ENCODE measurements around the gene ELL. TPM values are rescaled to one million over a fixed set of nuclear protein-coding genes. Genes with fewer than 3 reads are reported as not detected.
A peak's percentile ranks its signal among the peaks of the same experiment; 100 is the strongest.

The ELL gene
- total RNA-seq, 2 experiments from 2014 or later: 22.9 to 33.7 TPM

DNA sequence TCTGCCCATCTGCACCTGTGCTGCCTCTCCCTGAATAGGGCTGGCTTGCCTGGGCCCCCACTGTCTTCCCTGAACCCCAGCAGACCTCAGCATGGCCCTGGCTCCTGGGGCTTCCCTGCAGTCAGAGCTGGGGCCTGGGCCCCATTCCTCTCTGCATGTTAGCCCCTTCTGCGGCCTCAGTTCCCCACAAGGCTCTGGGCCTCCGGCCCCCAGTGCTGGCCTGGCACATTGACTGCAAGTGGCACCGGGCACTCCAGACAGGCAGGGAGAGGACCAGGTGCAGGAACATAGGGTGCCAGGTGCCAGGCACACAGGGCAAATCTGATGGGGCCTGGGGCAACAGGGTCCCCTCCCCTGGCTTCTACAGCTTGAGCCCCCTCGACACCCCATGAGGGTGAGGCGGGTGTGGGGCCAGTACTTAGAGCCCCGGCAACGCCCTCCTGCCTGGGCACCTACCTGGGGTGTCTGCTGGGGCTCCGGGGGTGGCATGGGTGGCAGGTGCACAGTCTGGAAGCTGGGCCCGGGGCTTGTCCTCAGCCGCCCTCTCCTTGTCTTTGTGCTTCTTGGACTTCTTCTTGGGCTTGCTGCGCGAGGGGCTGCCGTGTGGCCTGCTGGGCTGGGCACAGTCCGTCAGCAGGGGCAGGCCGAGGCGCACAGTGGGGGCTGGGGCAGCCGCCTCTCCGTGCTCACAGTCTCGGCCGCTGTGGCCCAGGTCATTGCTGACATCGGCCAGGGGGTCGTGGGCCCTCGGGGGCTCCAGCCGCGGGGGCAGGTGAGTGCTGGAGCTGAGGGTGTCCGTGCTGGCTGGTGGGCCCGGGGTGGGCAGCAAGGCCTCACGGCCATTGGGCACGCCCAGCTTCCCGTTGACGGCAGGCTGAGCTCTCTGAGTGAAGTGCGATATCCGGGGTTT, 71.6 kb downstream of the ELL start:
- Mint-ChIP-seq H3K36me3 (peaks cover 2% of the 10 kb centered on the region), H3K27me3 (no peaks in the 10 kb centered on the region), H3K4me1 (peaks cover 2% of the 10 kb centered on the region), H3K4me3 (no peak overlapping the region), H3K27ac (peak overlapping the region; percentile 49), H3K9me3 (ENCODE audit: low read depth) (no peaks in the 10 kb centered on the region)
- DNase-seq (no peak), ATAC-seq (no peak)
- CTCF ChIA-PET: interaction anchor here (0.6 to 3.1 kb wide), 34 partner anchors 8 to 932 kb away, joined by 3 to 38 read pairs (median 5); partner anchors contain the start of genes COPE, DDX49, ELL and FKBP8

DNA sequence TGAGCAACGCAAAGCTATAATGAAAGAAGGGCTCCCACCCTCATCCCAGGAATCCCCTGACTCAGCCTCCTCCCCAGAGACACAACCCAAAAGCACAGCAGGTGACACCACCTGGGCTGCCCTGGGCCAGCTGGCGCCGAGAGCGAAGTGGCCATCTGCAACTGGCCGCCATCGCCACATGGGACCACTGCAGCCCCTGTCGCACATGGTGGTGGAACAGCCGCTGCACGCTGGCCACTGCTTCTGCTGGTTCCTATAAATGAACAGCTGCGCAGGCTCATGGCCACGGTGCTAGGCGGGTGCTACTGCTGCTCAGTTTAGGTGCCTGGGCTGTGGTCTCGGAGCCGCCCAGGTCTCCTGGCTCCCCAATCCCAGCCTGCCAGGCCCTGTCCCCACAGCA, 72.3 kb downstream of the ELL start:
- DNase-seq (no peak), ATAC-seq (no peak)
- H3K27ac Mint-ChIP-seq: no peak overlapping the region
- H3K9me3 Mint-ChIP-seq (ENCODE audit: low read depth): no peaks in the 10 kb centered on the region
- no peak overlapping the region for H3K4me3 Mint-ChIP-seq
- peaks cover 2% of the 10 kb centered on the region for H3K4me1 Mint-ChIP-seq
- peaks cover 2% of the 10 kb centered on the region for H3K36me3 Mint-ChIP-seq
- CTCF ChIA-PET: interaction anchor here (1.2 to 3.1 kb wide), 6 partner anchors 13 to 70 kb away, joined by 3 to 38 read pairs (median 7); no protein-coding TSS in a partner anchor
- no peaks in the 10 kb centered on the region for H3K27me3 Mint-ChIP-seq

DNA sequence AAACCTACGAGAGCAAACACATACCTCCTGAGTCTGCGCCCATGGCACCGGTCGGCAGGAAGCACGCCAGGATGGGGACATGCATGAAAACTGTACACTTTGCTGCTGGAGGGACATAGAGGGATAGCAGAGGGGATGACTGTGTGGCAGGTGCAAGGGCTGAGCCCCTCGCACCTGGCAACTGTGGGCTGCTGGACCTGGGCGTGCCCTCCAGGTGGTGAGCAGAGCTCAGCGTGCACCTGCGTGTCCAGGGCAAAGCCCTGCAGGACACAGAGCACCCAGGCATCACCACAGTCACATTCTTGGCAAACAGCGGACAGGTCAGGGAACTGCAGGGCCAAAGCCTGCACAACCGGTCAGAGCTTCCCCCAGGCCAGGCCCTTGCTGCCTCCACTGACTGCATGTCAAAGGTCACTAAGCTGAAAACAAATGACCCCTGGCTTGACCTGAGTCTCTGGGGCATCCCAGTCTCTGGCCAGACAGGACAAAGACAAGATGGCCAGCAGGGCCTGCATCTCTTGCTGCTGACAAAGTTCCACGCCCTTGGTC, 75.0 kb downstream of the ELL start:
- peaks cover 3% of the 10 kb centered on the region for H3K9me3 Mint-ChIP-seq (ENCODE audit: low read depth)
- peaks cover 9% of the 10 kb centered on the region for H3K4me1 Mint-ChIP-seq
- DNase-seq: no peak
- CTCF ChIA-PET: interaction anchor here (1.3 kb wide), 1 partner anchor 15 kb away, joined by 4 read pairs; no protein-coding TSS in a partner anchor
- no peak overlapping the region for H3K27ac Mint-ChIP-seq
- H3K36me3 Mint-ChIP-seq: peaks cover 16% of the 10 kb centered on the region
- no peak overlapping the region for H3K4me3 Mint-ChIP-seq
- no peaks in the 10 kb centered on the region for H3K27me3 Mint-ChIP-seq
- ATAC-seq: no peak

DNA sequence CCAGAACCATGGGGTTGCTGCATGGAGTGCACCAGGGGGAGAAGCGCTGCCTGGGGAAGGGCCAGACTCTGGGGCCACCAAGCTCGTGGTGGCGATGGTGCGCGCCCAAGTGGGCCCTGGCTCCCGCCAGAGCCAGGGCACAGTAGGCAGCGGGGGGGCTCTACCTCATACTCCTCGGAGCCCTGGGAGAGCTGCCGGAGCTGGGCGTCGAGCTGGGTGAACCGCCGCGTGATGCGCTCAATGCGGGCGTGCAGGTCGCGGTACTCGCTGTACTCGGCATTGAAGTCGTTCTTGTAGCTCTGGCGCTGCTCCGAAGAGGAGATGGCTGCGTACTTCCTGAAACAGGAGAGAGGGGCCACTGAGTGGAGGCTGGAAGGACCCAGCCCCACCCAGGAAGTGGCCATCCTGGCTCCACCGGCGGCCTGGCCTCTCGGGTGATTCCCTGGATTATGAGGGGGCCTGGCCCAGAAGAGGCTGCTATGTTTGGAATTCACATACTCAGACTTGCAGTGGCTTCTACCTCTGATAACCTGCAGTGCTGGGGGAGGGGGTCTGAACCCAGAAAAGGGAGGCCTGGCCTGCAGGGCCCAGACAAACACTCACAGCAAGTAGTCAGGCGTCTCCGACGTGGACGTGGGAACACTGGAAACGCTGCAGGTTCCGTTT, 75.6 kb downstream of the ELL start:
- CTCF ChIA-PET: interaction anchor here (1.3 kb wide), 1 partner anchor 15 kb away, joined by 4 read pairs; no protein-coding TSS in a partner anchor
- H3K27ac Mint-ChIP-seq: no peak overlapping the region
- peaks cover 9% of the 10 kb centered on the region for H3K4me1 Mint-ChIP-seq
- peaks cover 16% of the 10 kb centered on the region for H3K36me3 Mint-ChIP-seq
- peaks cover 3% of the 10 kb centered on the region for H3K9me3 Mint-ChIP-seq (ENCODE audit: low read depth)
- H3K4me3 Mint-ChIP-seq: no peak overlapping the region
- ATAC-seq (no peak), DNase-seq (no peak)
- H3K27me3 Mint-ChIP-seq: no peaks in the 10 kb centered on the region

DNA sequence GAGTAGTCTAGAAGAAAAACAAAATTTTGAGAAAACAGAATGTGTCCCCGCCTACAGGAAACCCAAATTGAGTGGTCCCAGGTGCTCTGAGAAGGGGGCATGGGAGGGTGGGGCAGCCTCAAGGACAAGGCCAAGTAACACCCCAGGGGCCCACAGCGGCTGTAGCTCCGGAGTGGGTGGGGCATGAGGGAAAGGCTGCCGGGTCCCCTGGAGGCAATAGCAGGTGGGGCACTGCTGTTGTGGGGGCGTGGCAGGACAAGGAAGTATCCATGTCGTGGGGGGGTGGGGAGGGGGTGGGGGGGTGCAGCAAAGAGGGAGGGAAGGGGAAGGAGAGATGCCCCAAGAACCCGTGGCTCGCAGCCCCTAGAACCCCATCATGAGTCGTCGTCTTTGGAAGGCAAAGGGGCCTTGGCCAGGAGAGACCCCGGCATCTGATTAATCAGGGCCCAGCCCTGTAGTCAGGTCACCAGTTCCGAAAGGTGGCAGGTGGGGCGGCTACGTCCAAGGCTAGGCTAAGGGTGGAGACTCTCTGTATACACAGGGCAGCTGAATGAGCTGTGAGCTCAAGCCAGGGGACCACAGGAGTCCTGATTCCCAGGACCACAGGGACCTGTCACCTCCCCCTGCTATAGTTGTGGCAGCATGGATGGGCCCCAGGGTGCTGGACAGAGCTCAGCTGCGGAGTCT, 76.5 kb downstream of the ELL start:
- H3K4me1 Mint-ChIP-seq: peaks cover 7% of the 10 kb centered on the region

DNA sequence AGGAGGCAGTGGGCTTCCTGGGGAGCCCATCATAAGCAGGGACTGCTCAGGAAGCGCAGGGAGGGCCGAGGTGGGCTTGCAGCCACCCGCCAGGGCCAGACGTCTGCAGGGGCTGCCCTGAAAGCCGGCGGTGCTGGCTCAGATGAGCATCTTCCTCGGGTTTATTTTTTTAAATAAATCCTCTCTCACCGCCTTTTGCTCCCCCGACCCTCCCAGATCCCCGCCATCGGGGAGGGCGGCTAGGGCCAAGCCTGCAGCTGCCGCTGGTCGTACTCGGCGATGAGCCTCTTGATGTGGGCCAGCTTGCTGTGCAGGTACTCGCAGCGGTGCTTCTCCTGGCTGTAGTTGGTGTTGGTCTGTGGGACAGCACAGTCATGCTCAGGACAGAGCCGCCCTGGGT, 77.4 kb downstream of the ELL start:
- peaks cover 15% of the 10 kb centered on the region for H3K36me3 Mint-ChIP-seq
- peaks cover 7% of the 10 kb centered on the region for H3K4me1 Mint-ChIP-seq
- H3K27me3 Mint-ChIP-seq: no peaks in the 10 kb centered on the region
- DNase-seq: no peak
- no peak for ATAC-seq
- H3K9me3 Mint-ChIP-seq (ENCODE audit: low read depth): peaks cover 3% of the 10 kb centered on the region
- CTCF ChIA-PET: interaction anchor here (1.1 kb wide), 1 partner anchor 102 kb away, joined by 3 read pairs; no protein-coding TSS in a partner anchor
- H3K27ac Mint-ChIP-seq: no peak overlapping the region
- H3K4me3 Mint-ChIP-seq: no peak overlapping the region

More for the DNA sequence above, 76.5 kb downstream of the ELL start:
- CTCF ChIA-PET: no interaction called here
- H3K27me3 Mint-ChIP-seq: no peaks in the 10 kb centered on the region
- no peak overlapping the region for H3K27ac Mint-ChIP-seq
- ATAC-seq (no peak), DNase-seq (no peak)
- H3K36me3 Mint-ChIP-seq: peaks cover 15% of the 10 kb centered on the region
- H3K9me3 Mint-ChIP-seq (ENCODE audit: low read depth): peaks cover 3% of the 10 kb centered on the region
- H3K4me3 Mint-ChIP-seq: no peak overlapping the region

DNA sequence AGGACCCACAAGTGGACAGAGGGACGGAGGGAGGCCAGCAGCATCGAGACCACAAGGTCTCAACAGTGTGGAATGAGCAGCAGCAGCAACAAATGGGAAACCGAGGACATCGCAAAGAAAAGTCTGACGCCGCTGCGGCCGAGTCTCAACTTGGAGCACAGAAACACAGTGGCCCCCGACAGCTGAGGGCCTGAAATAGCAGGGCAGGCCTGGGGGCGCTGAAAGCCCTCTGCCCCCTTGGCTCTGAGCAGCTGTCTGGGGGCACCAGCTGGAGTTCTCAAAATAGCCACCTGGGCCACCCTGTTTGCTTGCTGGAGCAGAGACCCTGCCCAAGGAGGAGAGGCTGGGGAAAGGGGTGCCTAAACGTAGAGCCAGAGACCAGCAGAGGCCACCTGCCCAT, 78.0 kb downstream of the ELL start:
- H3K9me3 Mint-ChIP-seq (ENCODE audit: low read depth): peaks cover 3% of the 10 kb centered on the region
- DNase-seq: no peak
- ATAC-seq: no peak
- H3K27me3 Mint-ChIP-seq: no peaks in the 10 kb centered on the region
- CTCF ChIA-PET: interaction anchor here (0.6 to 1.1 kb wide), 2 partner anchors 18 to 103 kb away, joined by 3 read pairs; no protein-coding TSS in a partner anchor
- H3K4me1 Mint-ChIP-seq: peaks cover 11% of the 10 kb centered on the region
- no peak overlapping the region for H3K4me3 Mint-ChIP-seq
- H3K27ac Mint-ChIP-seq: no peak overlapping the region
- peaks cover 15% of the 10 kb centered on the region for H3K36me3 Mint-ChIP-seq

DNA sequence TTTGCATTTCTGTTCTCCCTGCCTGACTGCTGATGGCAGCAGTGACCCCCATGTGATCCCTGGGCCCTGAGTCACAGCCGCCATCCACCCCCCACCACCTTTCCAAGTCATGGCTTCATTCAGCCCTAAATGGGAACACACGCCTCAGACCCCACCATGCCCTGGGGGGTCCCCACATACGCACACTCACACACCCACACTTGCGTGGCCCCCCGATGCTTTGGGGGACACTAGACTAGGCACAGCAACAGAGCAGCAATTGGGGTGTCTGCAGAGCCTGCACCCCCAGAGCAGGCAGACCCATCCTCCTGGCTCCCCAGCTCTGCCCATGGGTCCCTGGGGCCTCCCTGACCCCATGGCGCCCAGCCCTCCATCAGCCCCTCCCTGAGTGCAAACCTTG, 78.5 kb downstream of the ELL start:
- DNase-seq: no peak
- H3K4me3 Mint-ChIP-seq: no peak overlapping the region
- H3K36me3 Mint-ChIP-seq: peaks cover 15% of the 10 kb centered on the region
- H3K9me3 Mint-ChIP-seq (ENCODE audit: low read depth): peaks cover 3% of the 10 kb centered on the region
- H3K27me3 Mint-ChIP-seq: no peaks in the 10 kb centered on the region
- CTCF ChIA-PET: interaction anchor here (0.6 to 1.0 kb wide), 3 partner anchors 8 to 146 kb away, joined by 3 to 7 read pairs (median 4); no protein-coding TSS in a partner anchor
- H3K27ac Mint-ChIP-seq: peak overlapping the region; percentile 47
- H3K4me1 Mint-ChIP-seq: peaks cover 11% of the 10 kb centered on the region
- no peak for ATAC-seq

DNA sequence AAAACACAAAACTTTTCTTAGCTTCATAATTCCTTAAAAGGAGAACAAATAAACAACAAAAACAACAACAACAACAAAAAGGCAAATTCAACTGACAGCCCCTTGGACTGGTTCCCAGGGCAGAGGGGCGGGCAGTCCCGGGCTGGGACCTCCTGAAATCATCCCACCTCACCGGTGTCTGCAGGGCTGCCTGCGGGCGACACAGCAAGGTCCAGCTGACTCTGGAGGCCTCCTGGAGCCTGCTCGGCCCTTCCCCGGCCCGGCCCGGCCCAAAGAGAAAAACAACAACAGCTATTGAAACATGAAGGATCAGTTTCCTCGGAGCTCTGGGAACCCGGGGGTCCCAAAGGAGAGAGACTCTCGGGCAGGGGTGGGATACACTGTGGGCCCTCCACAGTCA, 78.9 kb downstream of the ELL start:
- DNase-seq (no peak), ATAC-seq (no peak)
- peaks cover 15% of the 10 kb centered on the region for H3K36me3 Mint-ChIP-seq
- H3K9me3 Mint-ChIP-seq (ENCODE audit: low read depth): peaks cover 3% of the 10 kb centered on the region
- H3K4me1 Mint-ChIP-seq: peaks cover 11% of the 10 kb centered on the region
- H3K27ac Mint-ChIP-seq: peak overlapping the region; percentile 86
- no peak overlapping the region for H3K4me3 Mint-ChIP-seq
- CTCF ChIA-PET: interaction anchor here (0.9 to 1.0 kb wide), 3 partner anchors 8 to 146 kb away, joined by 3 to 7 read pairs (median 4); partner anchors contain the start of gene SSBP4
- no peaks in the 10 kb centered on the region for H3K27me3 Mint-ChIP-seq

DNA sequence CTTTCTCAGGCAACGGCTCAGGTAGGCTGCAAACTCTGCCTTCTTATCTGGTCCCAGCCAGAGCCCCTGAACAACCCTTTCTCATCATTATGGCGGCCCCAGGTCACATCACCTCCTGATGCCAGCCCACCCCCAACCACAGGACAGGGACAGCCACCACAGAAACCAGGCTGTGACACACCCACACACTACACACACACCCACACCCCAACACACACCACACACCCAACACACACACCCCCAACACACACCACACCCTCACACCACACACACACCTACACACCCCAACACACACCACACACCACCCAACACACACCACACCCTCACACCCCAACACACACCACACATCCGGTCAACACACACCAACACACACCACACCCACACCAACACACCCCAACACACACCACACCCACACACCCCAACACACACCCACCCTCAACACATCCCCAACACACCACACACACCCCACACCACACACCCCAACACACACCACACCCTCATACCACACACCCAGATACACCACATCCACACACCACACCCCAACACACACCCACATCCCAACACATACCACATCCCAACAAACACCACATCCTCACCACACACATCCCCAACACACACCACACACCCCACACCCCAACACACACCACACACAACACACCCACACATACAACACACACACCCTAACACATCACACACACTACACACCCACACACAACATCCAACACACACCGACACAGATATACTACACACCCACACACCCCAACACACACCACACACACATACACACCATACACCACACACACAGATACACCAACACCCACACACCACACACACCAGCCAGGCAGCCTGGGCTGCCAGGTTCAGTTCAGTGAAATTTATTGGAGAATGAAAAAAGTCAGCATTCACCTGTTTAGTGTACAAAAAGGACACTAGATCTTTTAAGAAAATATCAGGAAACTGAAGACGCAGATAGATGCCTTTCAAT, 79.8 kb downstream of the ELL start:
- CTCF ChIA-PET: interaction anchor here (0.9 to 1.3 kb wide), 4 partner anchors 9 to 147 kb away, joined by 3 to 7 read pairs (median 4); partner anchors contain the start of gene SSBP4
- DNase-seq (no peak), ATAC-seq (peak; percentile 11)
- H3K27me3 Mint-ChIP-seq: no peaks in the 10 kb centered on the region
- peaks cover 3% of the 10 kb centered on the region for H3K9me3 Mint-ChIP-seq (ENCODE audit: low read depth)
- peaks cover 15% of the 10 kb centered on the region for H3K36me3 Mint-ChIP-seq
- no peak overlapping the region for H3K4me3 Mint-ChIP-seq
- peaks cover 13% of the 10 kb centered on the region for H3K4me1 Mint-ChIP-seq
- peak overlapping the region; percentile 86 for H3K27ac Mint-ChIP-seq

DNA sequence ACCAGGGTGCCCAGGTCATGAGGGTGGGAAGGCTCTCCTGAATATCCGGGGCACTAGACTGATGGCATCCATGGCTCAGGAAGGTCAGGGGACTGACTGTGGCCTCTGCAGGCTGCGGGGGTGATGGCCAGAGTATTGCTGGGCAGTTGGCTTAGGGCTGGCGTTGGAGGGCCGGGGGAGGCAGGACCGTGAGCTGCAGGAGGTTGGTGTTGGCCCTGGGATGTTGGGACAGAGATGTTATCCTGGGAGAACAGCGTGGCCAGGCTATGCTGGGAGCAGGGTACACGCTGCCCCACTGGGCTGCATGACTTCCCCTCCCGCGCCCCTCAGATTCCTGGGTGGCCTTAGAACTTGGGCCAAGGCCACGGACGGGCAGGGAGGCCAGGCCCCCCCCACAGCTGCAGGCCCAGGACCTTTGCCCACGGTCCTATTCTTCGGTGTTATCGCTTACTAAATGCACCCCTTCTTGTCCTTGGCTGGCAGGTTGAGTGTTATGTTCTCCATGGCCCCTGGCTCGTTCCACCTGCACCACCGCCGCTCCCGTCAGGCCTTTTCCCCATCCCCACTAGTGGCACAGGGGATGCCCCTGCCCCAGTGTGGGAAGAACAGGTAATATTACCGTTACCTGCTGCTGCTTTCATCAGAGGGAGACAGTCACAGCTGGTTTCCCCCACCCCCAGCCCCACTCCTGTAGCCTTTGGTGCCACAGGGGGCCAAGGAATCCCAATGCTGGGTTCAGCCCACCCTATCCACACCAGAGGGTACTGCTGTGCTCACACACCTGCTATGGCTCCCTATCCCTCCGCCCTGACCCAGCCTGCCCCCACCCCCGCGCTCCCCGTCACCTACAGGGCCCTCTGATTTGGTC, 80.7 kb downstream of the ELL start:
- CTCF ChIA-PET: interaction anchor here (0.7 to 3.7 kb wide), 10 partner anchors 9 to 148 kb away, joined by 3 to 15 read pairs (median 4); partner anchors contain the start of genes REX1BD and SSBP4
- H3K4me1 Mint-ChIP-seq: peaks cover 17% of the 10 kb centered on the region
- peak overlapping the region; percentile 86 for H3K27ac Mint-ChIP-seq
- no peak for DNase-seq
- H3K9me3 Mint-ChIP-seq (ENCODE audit: low read depth): peaks cover 3% of the 10 kb centered on the region
- ATAC-seq: no peak
- no peaks in the 10 kb centered on the region for H3K27me3 Mint-ChIP-seq
- no peak overlapping the region for H3K4me3 Mint-ChIP-seq
- H3K36me3 Mint-ChIP-seq: peaks cover 15% of the 10 kb centered on the region
